ENCODE data around the gene ABCG1.

DNA sequence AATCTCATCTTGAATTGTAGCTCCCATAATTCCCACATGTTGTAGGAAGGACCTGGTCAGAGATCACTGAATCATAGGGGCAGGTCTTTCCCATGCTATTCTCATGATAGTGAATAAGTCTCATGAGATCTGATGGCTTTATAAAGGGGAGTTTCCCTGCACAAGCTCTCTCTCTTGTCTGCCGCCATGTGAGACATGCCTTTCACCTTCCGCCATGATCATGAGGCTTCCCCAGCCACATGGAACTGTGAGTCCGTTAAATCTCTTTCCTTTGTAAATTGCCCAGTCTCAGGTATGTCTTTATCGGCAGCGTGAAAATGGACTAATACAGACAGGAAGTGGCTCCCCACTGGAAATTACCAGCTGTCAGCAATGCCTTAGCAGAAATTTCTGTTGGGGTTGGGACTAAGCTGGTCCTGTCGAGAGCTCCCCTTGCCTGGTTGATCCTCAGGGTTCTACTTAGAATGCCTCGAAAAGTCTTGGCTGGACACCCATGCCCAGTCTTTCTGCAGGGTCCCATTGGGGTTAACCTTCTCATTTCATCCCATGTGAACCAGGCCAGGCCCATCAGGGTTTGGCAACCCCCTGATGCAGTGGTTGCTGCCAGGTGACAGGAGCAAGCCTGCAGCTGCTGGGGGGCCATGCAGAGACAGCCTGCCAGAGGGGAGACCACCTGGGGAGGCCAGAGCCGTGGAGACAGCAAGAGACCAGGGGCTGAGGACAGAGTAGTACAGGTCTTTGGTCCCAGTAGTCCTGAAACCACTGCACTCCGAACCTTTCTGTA is 2.8 kb upstream of the ABCG1 start:
- TF ChIP-seq CTCF (IDR thresholded peaks at IDR 0.05) (no peak), EZH2phosphoT487 (IDR thresholded peaks at IDR 0.05) (no peak)
